IMR-90 (cell line): ENCODE results near the gene ATG10. TPM values are rescaled to one million over a fixed set of nuclear protein-coding genes. Genes with fewer than 3 reads are reported as not detected.

Source experiments
- ATAC-seq: fragments of 200-7000 bp; cut with Tn5 transposase; 2 replicates; pipeline ENCODE4 v1.9.1; 2020; ENCODE audit warnings: low read depth, mild to moderate bottlenecking, moderate library complexity
- BruUV-seq: library from RNA; stranded (reverse); fragments of 400-500 nt; replicated peaks from 2 replicates; lab custom pipeline; 2021; lab: Mats Ljungman, UMichigan
- CTCF ChIA-PET: fragments of 300-600 bp; formaldehyde crosslinking; extraction: SDS; loops from one replicate; lab custom pipeline; 2021; ENCODE audit warnings: antibody characterized with exemption; lab: Yijun Ruan, JAX
- POLR2A ChIA-PET: fragments of 300-600 bp; sonication (Branson Sonifier 250); formaldehyde crosslinking; loops from one replicate; lab custom pipeline; 2022; ENCODE audit warnings: antibody characterized with exemption; ENCODE audit not compliant: unreplicated experiment; lab: Charles Lee
- DNase-seq: peaks from one replicate; pipeline ENCODE4 v3.0.0; 2013
- H2AFZ ChIP-seq: replicated peaks from 2 replicates; pipeline ENCODE3; 2013; ENCODE audit warnings: low read length, mild to moderate bottlenecking; ENCODE audit not compliant: poor library complexity
- H2AK5ac ChIP-seq: 2 replicates; pipeline ENCODE4 v1.6.1; 2013; ENCODE audit warnings: low read depth, low read length, inconsistent platforms
- H2AK9ac ChIP-seq: replicated peaks from 2 replicates; pipeline ENCODE3; 2013; ENCODE audit warnings: mild to moderate bottlenecking, low read depth, low read length, moderate library complexity; ENCODE audit not compliant: poor library complexity
- H2BK120ac ChIP-seq: 2 replicates; pipeline ENCODE4 v1.6.1; 2013; ENCODE audit warnings: low read depth, low read length, inconsistent platforms
- H2BK15ac ChIP-seq: 3 replicates; pipeline ENCODE4 v1.6.1; 2013; ENCODE audit warnings: low read depth, low read length, inconsistent platforms
- H2BK20ac ChIP-seq: 2 replicates; pipeline ENCODE4 v1.6.1; 2013; ENCODE audit warnings: low read depth, mild to moderate bottlenecking, inconsistent platforms, low read length, moderate library complexity
- H2BK5ac ChIP-seq: 2 replicates; pipeline ENCODE4 v1.6.1; 2013; ENCODE audit warnings: mild to moderate bottlenecking, low read depth, low read length, inconsistent platforms; ENCODE audit not compliant: poor library complexity, severe bottlenecking
- H3K14ac ChIP-seq: replicated peaks from 2 replicates; pipeline ENCODE4 v1.6.1; 2013; ENCODE audit warnings: low read depth, low read length, inconsistent platforms
- H3K18ac ChIP-seq: 2 replicates; pipeline ENCODE4 v1.6.1; 2013; ENCODE audit warnings: low read depth, low read length, control low read depth
- H3K23ac ChIP-seq: 2 replicates; pipeline ENCODE4 v1.6.1; 2013; ENCODE audit warnings: low read depth, low read length, inconsistent platforms
- H3K27ac ChIP-seq: 2 replicates; pipeline ENCODE4 v1.5.1; 2013; ENCODE audit warnings: mild to moderate bottlenecking, control low read depth, low read length; ENCODE audit not compliant: insufficient read depth
- H3K27me3 ChIP-seq: 2 replicates; pipeline ENCODE4 v1.6.1; 2013; ENCODE audit warnings: low read length; ENCODE audit not compliant: control insufficient read depth, insufficient read depth
- H3K36me3 ChIP-seq: 2 replicates; pipeline ENCODE4 v1.6.1; 2013; ENCODE audit warnings: low read length, mixed read lengths; ENCODE audit not compliant: control insufficient read depth, insufficient read depth
- H3K4ac ChIP-seq: 2 replicates; pipeline ENCODE4 v1.6.1; 2013; ENCODE audit warnings: low read depth, low read length, inconsistent platforms
- H3K4me1 ChIP-seq: 2 replicates; pipeline ENCODE4 v1.6.1; 2013; ENCODE audit warnings: low read length, mixed read lengths; ENCODE audit not compliant: control insufficient read depth, insufficient read depth
- H3K4me2 ChIP-seq: 2 replicates; pipeline ENCODE4 v1.6.1; 2013; ENCODE audit warnings: low read depth, mild to moderate bottlenecking, control low read depth, low read length, moderate library complexity
- H3K4me3 ChIP-seq: 2 replicates; pipeline ENCODE4 v1.5.1; 2013; ENCODE audit warnings: low read depth, mild to moderate bottlenecking, control low read depth, low read length, moderate library complexity; ENCODE audit not compliant: insufficient read depth
- H3K56ac ChIP-seq: 2 replicates; pipeline ENCODE4 v1.6.1; 2013; ENCODE audit warnings: low read length, inconsistent platforms; ENCODE audit not compliant: insufficient read depth; ENCODE audit errors: extremely low read depth
- H3K79me1 ChIP-seq, 2 experiments: 2 replicates each; pipeline ENCODE4 v1.6.1; 2013; ENCODE audit warnings: low read length in 2 of 2, inconsistent platforms in 1 of 2, low read depth in 1 of 2
- H3K9ac ChIP-seq: 2 replicates; pipeline ENCODE4 v1.6.1; 2013; ENCODE audit warnings: low read depth, low read length, control low read depth
- H3K9me1 ChIP-seq: 2 replicates; pipeline ENCODE4 v1.6.1; 2013; ENCODE audit warnings: low read length, inconsistent platforms; ENCODE audit not compliant: insufficient read depth
- H3K9me3 ChIP-seq: 2 replicates; pipeline ENCODE4 v1.6.1; 2013; ENCODE audit warnings: low read length; ENCODE audit not compliant: control insufficient read depth, insufficient read depth
- H4K20me1 ChIP-seq: 2 replicates; pipeline ENCODE4 v1.6.1; 2013; ENCODE audit warnings: low read length, inconsistent platforms; ENCODE audit not compliant: insufficient read depth
- H4K5ac ChIP-seq: 2 replicates; pipeline ENCODE4 v1.6.1; 2013; ENCODE audit warnings: mild to moderate bottlenecking, low read depth, low read length, control low read depth
- H4K8ac ChIP-seq, 2 experiments: 2 replicates each; pipeline ENCODE4 v1.6.1; 2013; ENCODE audit warnings: low read depth in 2 of 2, low read length in 2 of 2, control low read depth in 1 of 2, inconsistent platforms in 1 of 2
- H4K91ac ChIP-seq: 2 replicates; pipeline ENCODE4 v1.6.1; 2013; ENCODE audit warnings: low read depth, low read length, inconsistent platforms; ENCODE audit not compliant: insufficient read depth
- FOS ChIP-seq: fragments of 150-350 bp; IDR thresholded peaks from 2 replicates; pipeline ENCODE4 v1.6.1; 2016; ENCODE audit warnings: low read depth, low read length
- MAFK ChIP-seq: IDR thresholded peaks from 2 replicates; pipeline ENCODE4 v1.6.1; 2012; ENCODE audit warnings: low read depth, low read length, improper control_type of control experiment
- MXI1 ChIP-seq: IDR thresholded peaks from 2 replicates; pipeline ENCODE4 v1.6.1; 2012; ENCODE audit warnings: low read depth, mild to moderate bottlenecking, low read length, moderate library complexity, borderline replicate concordance
- NFE2L2 ChIP-seq: fragments of 150-350 bp; IDR thresholded peaks from 2 replicates; pipeline ENCODE4 v1.6.1; 2016; ENCODE audit warnings: low read depth, mild to moderate bottlenecking, low read length
- RFX5 ChIP-seq: IDR thresholded peaks from 2 replicates; pipeline ENCODE4 v1.8.0; 2012; ENCODE audit warnings: low read depth, mild to moderate bottlenecking, low read length, moderate library complexity
- WGBS, 2 experiments: methylation state at CpG; one replicate each; pipeline versions ENCODE4 v1.1.5 to v1.1.7; 2013; ENCODE audit warnings: missing lambda C conversion rate in 2 of 2; ENCODE audit not compliant: insufficient read length in 1 of 2; ENCODE audit errors: extremely low coverage in 2 of 2; 5-methylcytosine and 5-hydroxymethylcytosine counted together
- dilution Hi-C: fragments of 300-500 bp; cut with HindIII; formaldehyde crosslinking; loops from one replicate; pipeline ENCODE4 v1.14.3; 2018; ENCODE audit warnings: low sequenced_read_pairs; ENCODE audit not compliant: unreplicated experiment
- in situ Hi-C: fragments of 300-500 bp; cut with MboI; formaldehyde crosslinking; loops from 3 replicates; pipeline ENCODE4 v1.14.3; 2019; ENCODE audit warnings: low sequenced_read_pairs, inconsistent platforms, mixed read lengths
- intact Hi-C: fragments of 100-400 bp; cut with micrococcal nuclease; formaldehyde crosslinking; loops from 2 replicates; pipeline ENCODE4 v1.10.0; 2022
- polyA plus RNA-seq, 3 experiments: library from polyadenylated mRNA; depleted of rRNA; stranded (reverse); fragments of >200 nt; gene quantifications; 2 replicates each; pipeline ENCODE4 v1.2.3, GENCODE V29; 2012; ENCODE audit warnings: low replicate concordance in 1 of 3
- total RNA-seq: library from RNA; depleted of rRNA; stranded (reverse); fragments of >200 nt; gene quantifications from 2 replicates; pipeline ENCODE4 v1.2.3, GENCODE V29; 2012
- TF ChIP-seq, protein P1 (sequence below): fragments of 150-350 bp; IDR thresholded peaks from 2 replicates; pipeline ENCODE4 v1.6.1; 2016; ENCODE audit warnings: low read depth, mild to moderate bottlenecking, low read length, moderate library complexity, borderline replicate concordance

ATG10 gene
- total and polyA plus RNA-seq, 2 of the 4 experiments (the other 2 are of a cell fraction) = 3.4 to 8.1 TPM

DNA sequence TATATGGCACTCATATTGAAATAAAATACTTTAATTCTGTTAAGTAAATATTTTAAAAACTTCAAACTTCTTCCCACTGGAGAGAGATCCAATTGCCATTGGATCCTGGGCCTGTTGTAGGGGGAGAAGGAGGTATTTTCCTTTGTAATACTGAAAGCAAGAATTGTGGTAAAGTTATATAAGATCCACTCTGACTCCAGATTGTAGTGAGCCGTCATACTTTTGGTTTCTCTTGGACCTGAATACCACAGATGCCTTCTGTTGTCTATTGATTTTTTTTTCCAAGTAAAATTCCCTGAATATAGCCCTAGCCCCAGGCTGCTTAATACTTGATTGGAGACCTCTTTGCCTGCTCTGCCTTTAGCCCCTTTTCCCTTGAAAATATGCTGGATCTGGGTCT lies 86.9 kb downstream of the ATG10 start:
- no peak overlapping the region for H2AK5ac ChIP-seq
- DNase-seq = peak; percentile 18
- CTCF ChIA-PET = no interaction called here
- POLR2A ChIA-PET = no interaction called here
- H3K79me1 ChIP-seq = no peaks in the 10 kb centered on the region; a peak in 1 of 4 replicates
- no peak overlapping the region for H2BK120ac ChIP-seq
- ATAC-seq = no peak; the same call in 1 of the 2 replicates
- no peak overlapping the region for H4K91ac ChIP-seq
- H3K27ac ChIP-seq = no peak overlapping the region
- H4K5ac ChIP-seq = no peak overlapping the region
- no peak overlapping the region for H3K4me3 ChIP-seq
- H3K27me3 ChIP-seq = no peaks in the 10 kb centered on the region
- H3K4me2 ChIP-seq = no peak overlapping the region
- no peak overlapping the region for H2BK5ac ChIP-seq
- no peak overlapping the region for H2BK20ac ChIP-seq
- no peak overlapping the region for H4K8ac ChIP-seq
- no peaks in the 10 kb centered on the region for H3K9me3 ChIP-seq
- no peak overlapping the region for H3K9ac ChIP-seq
- 60% methylated on average over 1 of the region's 1 CpG; no CpG with 5 or more reads in 1 of the 2 experiments for WGBS, 2 experiments
- no peak overlapping the region for H3K23ac ChIP-seq
- no peak overlapping the region for H2AFZ ChIP-seq
- no peaks in the 10 kb centered on the region for H3K36me3 ChIP-seq
- BruUV-seq = no TSS peak
- H3K56ac ChIP-seq = no peak overlapping the region
- H3K18ac ChIP-seq = no peak overlapping the region
- H2BK15ac ChIP-seq = no peak overlapping the region
- 0 out of 2 replicates have a peak, but pooled peaks cover 1% of the 10 kb centered on the region for H3K4me1 ChIP-seq
- no peak overlapping the region for H3K14ac ChIP-seq
- TF ChIP-seq MXI1 (no peak), MAFK (no peak), FOS (no peak), NFE2L2 (no peak), RFX5 (no peak)
- TF ChIP-seq, protein P1, sequence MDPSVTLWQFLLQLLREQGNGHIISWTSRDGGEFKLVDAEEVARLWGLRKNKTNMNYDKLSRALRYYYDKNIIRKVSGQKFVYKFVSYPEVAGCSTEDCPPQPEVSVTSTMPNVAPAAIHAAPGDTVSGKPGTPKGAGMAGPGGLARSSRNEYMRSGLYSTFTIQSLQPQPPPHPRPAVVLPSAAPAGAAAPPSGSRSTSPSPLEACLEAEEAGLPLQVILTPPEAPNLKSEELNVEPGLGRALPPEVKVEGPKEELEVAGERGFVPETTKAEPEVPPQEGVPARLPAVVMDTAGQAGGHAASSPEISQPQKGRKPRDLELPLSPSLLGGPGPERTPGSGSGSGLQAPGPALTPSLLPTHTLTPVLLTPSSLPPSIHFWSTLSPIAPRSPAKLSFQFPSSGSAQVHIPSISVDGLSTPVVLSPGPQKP = no peak
- H2AK9ac ChIP-seq = no peak overlapping the region
- no peak overlapping the region for H3K4ac ChIP-seq
- dilution Hi-C loops = no loop called here
- in situ Hi-C loops = no loop called here
- H4K20me1 ChIP-seq = no peaks in the 10 kb centered on the region
- no peaks in the 10 kb centered on the region; the same call in 1 of the 2 replicates for H3K9me1 ChIP-seq
- intact Hi-C loops = no loop called here
